Tibial nerve (tissue), 4 donors: ENCODE results near the gene MOV10L1. TPM values are rescaled to one million over a fixed set of nuclear protein-coding genes. Genes with fewer than 3 reads are reported as not detected.

Source experiments
- DNase-seq, 2 donors: peaks; one replicate each; pipeline ENCODE4 v3.0.0-alpha.2; 2019; ENCODE audit warnings: low spot score in 2 of 2
- H3K27ac ChIP-seq, 4 donors: fragments of 200-600 bp; sonication (generic) in 3 of 4; one replicate each; pipeline ENCODE4 v1.5.1; 2017 to 2019; ENCODE audit warnings: mild to moderate bottlenecking in 1 of 4
- H3K27me3 ChIP-seq, 2 donors: fragments of 200-600 bp; sonication (generic) in 1 of 2; one replicate each; pipeline versions ENCODE4 v1.5.1 to v1.6.0; 2017 to 2019
- H3K36me3 ChIP-seq, 3 donors: fragments of 200-600 bp; sonication (generic); one replicate each; pipeline ENCODE4 v1.5.1; 2018 to 2019
- H3K4me1 ChIP-seq, 4 donors: fragments of 200-600 bp; sonication (generic) in 3 of 4; one replicate each; pipeline ENCODE4 v1.5.1; 2017 to 2019
- H3K4me3 ChIP-seq, 4 donors: fragments of 200-600 bp; sonication (generic) in 3 of 4; one replicate each; pipeline ENCODE4 v1.5.1; 2017 to 2019; ENCODE audit warnings: mild to moderate bottlenecking in 1 of 4, moderate library complexity in 1 of 4
- H3K9me3 ChIP-seq, 4 donors: fragments of 200-600 bp; sonication (generic) in 3 of 4; one replicate each; pipeline ENCODE4 v1.5.1; 2017 to 2019
- CTCF ChIP-seq, 5 experiments: fragments of 200-600 bp in 3 of 5; fragments of 450-650 bp in 2 of 5; sonication (generic) in 3 of 5; IDR thresholded peaks; one replicate each; pipeline ENCODE4 v1.5.1; 2016 to 2019; ENCODE audit warnings: antibody characterized with exemption in 5 of 5, mild to moderate bottlenecking in 3 of 5, moderate library complexity in 2 of 5
- EP300 ChIP-seq, 2 donors: sonication (generic); formaldehyde crosslinking; IDR thresholded peaks; one replicate each; pipeline ENCODE4 v1.6.1; 2017; ENCODE audit warnings: antibody characterized with exemption in 2 of 2, mild to moderate bottlenecking in 1 of 2
- POLR2A ChIP-seq, 2 donors: fragments of 450-650 bp; IDR thresholded peaks; one replicate each; pipeline ENCODE4 v1.6.1; 2017; ENCODE audit warnings: antibody characterized with exemption in 2 of 2, mild to moderate bottlenecking in 2 of 2, moderate library complexity in 2 of 2
- WGBS, 2 donors: methylation state at CpG; one replicate each; pipeline ENCODE4 v1.1.5; 2018; 5-methylcytosine and 5-hydroxymethylcytosine counted together
- total RNA-seq, 4 donors: library from RNA; depleted of rRNA; stranded (reverse); fragments of >200 nt; gene quantifications; one replicate each; pipeline ENCODE4 v1.1.0, GENCODE V29; 2016

Gene MOV10L1
- total RNA-seq: 1 to 10 TPM; 1.0 to 3.7 (median 2.6) TPM

- DNase-seq: no peak
- H3K27ac ChIP-seq: no peak within 1 kb of the TSS
- H3K27me3 ChIP-seq: peaks cover 0 to 36% of the 10 kb centered on the region in 2 donors
- 48% methylated on average over 36 to 47 of the region's 83 CpGs for WGBS, 2 donors
- H3K36me3 ChIP-seq: no peaks in the 10 kb centered on the region
- TF ChIP-seq EP300 (IDR thresholded peaks at IDR 0.05): no peak
- no peak for TF ChIP-seq CTCF (IDR thresholded peaks at IDR 0.05)
- no peak for TF ChIP-seq POLR2A (IDR thresholded peaks at IDR 0.05)
- peaks cover 0 to 4% (median under 1%) of the 10 kb centered on the region in 4 donors for H3K4me1 ChIP-seq
- H3K4me3 ChIP-seq: no peak within 1 kb of the TSS
- peaks cover 0 to 10% (median 0%) of the 10 kb centered on the region in 4 donors for H3K9me3 ChIP-seq
Measured at GRCh38 chr22:50089682-50090411, at the start of gene MOV10L1. TSS of gene MOV10L1 (plus strand) at chr22:50090006. CDS start at chr22:50090089, 83 bp downstream.

GRCh38 chr22:50040717-50041116 lies 49.1 kb upstream of the MOV10L1 start:
- H3K27ac ChIP-seq: no peak overlapping the region
- H3K9me3 ChIP-seq: peaks cover 0 to 23% (median 2%) of the 10 kb centered on the region in 4 donors
- TF ChIP-seq CTCF (IDR thresholded peaks at IDR 0.05) (no peak), POLR2A (IDR thresholded peaks at IDR 0.05) (no peak), EP300 (IDR thresholded peaks at IDR 0.05) (no peak)
- H3K4me1 ChIP-seq: no peaks in the 10 kb centered on the region
- DNase-seq: no peak
- H3K27me3 ChIP-seq: no peaks in the 10 kb centered on the region
- no peaks in the 10 kb centered on the region for H3K36me3 ChIP-seq
- no peak overlapping the region for H3K4me3 ChIP-seq
- WGBS, 2 donors: 87% methylated on average over 5 to 7 of the region's 7 CpGs

- Histone ChIP-seq H3K4me3 (no peak overlapping the region), H3K27me3 (peaks cover 0 to 2% of the 10 kb centered on the region in 2 donors), H3K9me3 (peaks cover 0 to 23% (median 2%) of the 10 kb centered on the region in 4 donors), H3K36me3 (no peaks in the 10 kb centered on the region), H3K4me1 (no peaks in the 10 kb centered on the region), H3K27ac (no peak overlapping the region)
- 81 to 83% methylated on average over 12 to 17 of the region's 17 CpGs for WGBS, 2 donors
- DNase-seq: no peak
- TF ChIP-seq POLR2A (IDR thresholded peaks at IDR 0.05) (no peak), EP300 (IDR thresholded peaks at IDR 0.05) (no peak), CTCF (IDR thresholded peaks at IDR 0.05) (no peak)
Measured at GRCh38 chr22:50041361-50042065, 48.3 kb upstream of the MOV10L1 start.

GRCh38 chr22:50044485-50045118 lies 45.2 kb upstream of the MOV10L1 start:
- 74% methylated on average over 28 to 29 of the region's 30 CpGs for WGBS, 2 donors
- Histone ChIP-seq H3K36me3 (no peaks in the 10 kb centered on the region), H3K9me3 (peaks cover 0 to 5% (median 0%) of the 10 kb centered on the region in 4 donors), H3K27ac (no peak overlapping the region), H3K4me1 (no peaks in the 10 kb centered on the region), H3K27me3 (peaks cover 0 to 9% of the 10 kb centered on the region in 2 donors), H3K4me3 (no peak overlapping the region)
- no peak for TF ChIP-seq POLR2A (IDR thresholded peaks at IDR 0.05)
- no peak for TF ChIP-seq CTCF (IDR thresholded peaks at IDR 0.05)
- no peak for TF ChIP-seq EP300 (IDR thresholded peaks at IDR 0.05)
- DNase-seq: no peak
